ENCODE measurements around the gene VSIG10L.

DNA sequence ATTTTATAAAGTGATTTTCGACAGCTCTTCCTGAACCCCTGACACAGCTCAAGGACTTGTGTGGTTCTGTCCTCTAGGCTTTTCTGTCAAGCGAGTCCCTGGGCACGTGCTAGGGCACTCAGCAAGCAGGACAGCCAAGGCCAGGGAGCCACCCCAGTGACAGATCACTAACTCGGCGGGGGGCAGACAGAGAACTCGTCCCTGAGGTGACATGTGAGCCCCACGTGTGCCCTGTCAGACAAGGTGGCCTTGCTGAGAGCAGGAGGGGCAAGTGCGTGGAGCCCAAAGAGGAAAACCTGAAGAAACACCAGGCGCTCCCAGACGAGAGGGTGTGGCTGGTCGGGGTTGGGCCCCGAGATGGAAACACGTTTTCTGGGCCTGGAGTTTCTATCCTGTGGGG is 19.3 kb upstream of the VSIG10L start:
- TF ChIP-seq FOXM1 (IDR thresholded peaks at IDR 0.05; ENCODE audit: borderline replicate concordance, low read depth) (no peak), CEBPB (IDR thresholded peaks at IDR 0.05) (no peak)
- TF ChIP-seq, protein P1, sequence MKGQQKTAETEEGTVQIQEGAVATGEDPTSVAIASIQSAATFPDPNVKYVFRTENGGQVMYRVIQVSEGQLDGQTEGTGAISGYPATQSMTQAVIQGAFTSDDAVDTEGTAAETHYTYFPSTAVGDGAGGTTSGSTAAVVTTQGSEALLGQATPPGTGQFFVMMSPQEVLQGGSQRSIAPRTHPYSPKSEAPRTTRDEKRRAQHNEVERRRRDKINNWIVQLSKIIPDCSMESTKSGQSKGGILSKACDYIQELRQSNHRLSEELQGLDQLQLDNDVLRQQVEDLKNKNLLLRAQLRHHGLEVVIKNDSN (IDR thresholded peaks at IDR 0.05), result no peak
